DMS153 treated with DMSO at 0.1 percent for 48 hours (cell line): Measurements from ENCODE around the gene TICRR.

Experiments used
- DNase-seq: peaks from one replicate; lab custom pipeline; 2025; ENCODE audit not compliant: unreplicated experiment; lab: John Stamatoyannopoulos, UW

TICRR gene

DNA sequence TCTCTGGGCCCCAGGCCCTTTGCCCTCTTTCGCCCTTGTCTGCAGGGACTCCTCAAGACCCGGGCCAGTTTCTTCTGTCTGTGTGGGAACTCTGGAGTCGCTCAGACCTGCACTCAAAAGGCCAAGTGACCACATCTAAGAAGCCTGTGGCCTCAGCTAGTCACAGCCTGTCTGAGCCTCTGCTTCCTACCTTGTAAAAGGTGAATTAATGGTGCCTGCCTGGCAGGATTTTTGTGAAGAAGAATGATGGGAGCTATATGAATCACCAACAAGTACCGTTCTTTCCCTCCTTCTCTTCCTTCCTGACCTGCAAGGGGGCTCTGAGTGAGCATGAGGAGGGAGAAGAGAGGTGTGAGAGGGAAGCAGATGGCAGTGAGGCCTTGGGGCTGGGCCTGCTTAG is 96.4 kb downstream of the TICRR start:
- DNase-seq = no peak

DNA sequence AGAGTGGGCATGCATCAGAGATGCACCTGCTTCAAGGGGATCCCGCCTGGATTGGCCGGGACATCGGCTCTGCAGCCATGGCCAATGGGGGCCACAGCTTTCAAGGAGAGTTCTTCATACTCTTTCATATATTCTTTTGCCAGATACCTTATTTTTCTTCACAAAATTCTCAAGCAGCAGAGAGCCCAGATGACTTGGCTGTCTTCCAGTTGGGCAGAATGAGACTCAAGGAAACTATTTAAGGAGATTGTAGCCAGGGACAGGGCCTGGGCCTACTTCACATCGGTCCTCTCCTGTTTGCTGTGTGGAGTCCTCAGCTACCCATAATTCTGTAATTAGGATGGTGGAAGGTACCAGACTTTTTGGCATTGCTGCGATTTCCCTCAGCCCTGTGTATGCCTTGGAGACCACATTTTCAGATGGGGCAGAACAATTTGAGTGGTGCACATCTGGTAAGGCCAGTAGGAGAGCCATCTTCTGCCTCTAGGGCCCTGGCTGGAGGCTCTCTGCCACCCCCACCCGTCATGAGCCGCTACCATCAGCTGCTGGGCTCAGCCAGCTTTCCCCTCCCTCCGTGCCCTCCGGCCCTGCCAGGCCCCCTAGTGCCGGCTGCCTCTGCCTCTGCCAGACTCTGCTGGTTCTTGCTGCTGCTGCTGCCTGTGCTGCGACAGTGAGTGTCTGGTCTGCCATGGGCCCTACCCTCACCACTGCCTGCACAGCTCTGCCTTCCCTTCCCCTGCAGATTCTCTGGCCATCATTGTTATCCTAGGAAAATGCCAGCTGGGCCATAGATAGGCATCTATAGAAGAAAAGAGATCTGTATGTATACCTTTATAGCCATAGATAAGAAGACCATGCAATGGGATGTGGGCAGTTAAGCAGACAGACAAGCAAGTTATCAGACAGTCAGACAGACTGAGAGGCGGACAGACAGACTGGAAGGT is 97.2 kb downstream of the TICRR start:
- no peak for DNase-seq

GRCh38 chr15:89673165-89673512 is 97.9 kb downstream of the TICRR start:
- no peak for DNase-seq

GRCh38 chr15:89674526-89674925 is 99.3 kb downstream of the TICRR start:
- no peak for DNase-seq

- DNase-seq = no peak
Measured at GRCh38 chr15:89675606-89676005, 100.3 kb downstream of the TICRR start.

- DNase-seq = no peak
Measured at GRCh38 chr15:89677381-89677780, 102.1 kb downstream of the TICRR start.
